AG09309 (cell line): ENCODE measurements around the gene FNIP2.
A peak's percentile ranks its signal among the peaks of the same experiment; 100 is the strongest.

Experiments
- DNase-seq: peaks from one replicate; pipeline ENCODE4 v3.0.0-alpha.2; 2010; ENCODE audit warnings: low read depth
- H3K4me3 ChIP-seq: 2 replicates; pipeline ENCODE4 v1.5.1; 2011; ENCODE audit warnings: mild to moderate bottlenecking, low read depth, low read length, moderate library complexity; ENCODE audit not compliant: control insufficient read depth
- TF ChIP-seq, protein P1 (sequence below): IDR thresholded peaks from 2 replicates; pipeline ENCODE4 v1.5.1; 2011; ENCODE audit warnings: mild to moderate bottlenecking, low read depth, low read length, inconsistent platforms; ENCODE audit not compliant: insufficient read depth, control insufficient read depth; ENCODE audit errors: missing control alignments

Gene FNIP2

GRCh38 chr4:158934996-158935669 is 166.3 kb downstream of the FNIP2 start:
- no peak overlapping the region for H3K4me3 ChIP-seq
- no peak for DNase-seq
- TF ChIP-seq, protein P1, sequence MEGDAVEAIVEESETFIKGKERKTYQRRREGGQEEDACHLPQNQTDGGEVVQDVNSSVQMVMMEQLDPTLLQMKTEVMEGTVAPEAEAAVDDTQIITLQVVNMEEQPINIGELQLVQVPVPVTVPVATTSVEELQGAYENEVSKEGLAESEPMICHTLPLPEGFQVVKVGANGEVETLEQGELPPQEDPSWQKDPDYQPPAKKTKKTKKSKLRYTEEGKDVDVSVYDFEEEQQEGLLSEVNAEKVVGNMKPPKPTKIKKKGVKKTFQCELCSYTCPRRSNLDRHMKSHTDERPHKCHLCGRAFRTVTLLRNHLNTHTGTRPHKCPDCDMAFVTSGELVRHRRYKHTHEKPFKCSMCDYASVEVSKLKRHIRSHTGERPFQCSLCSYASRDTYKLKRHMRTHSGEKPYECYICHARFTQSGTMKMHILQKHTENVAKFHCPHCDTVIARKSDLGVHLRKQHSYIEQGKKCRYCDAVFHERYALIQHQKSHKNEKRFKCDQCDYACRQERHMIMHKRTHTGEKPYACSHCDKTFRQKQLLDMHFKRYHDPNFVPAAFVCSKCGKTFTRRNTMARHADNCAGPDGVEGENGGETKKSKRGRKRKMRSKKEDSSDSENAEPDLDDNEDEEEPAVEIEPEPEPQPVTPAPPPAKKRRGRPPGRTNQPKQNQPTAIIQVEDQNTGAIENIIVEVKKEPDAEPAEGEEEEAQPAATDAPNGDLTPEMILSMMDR = no peak

DNA sequence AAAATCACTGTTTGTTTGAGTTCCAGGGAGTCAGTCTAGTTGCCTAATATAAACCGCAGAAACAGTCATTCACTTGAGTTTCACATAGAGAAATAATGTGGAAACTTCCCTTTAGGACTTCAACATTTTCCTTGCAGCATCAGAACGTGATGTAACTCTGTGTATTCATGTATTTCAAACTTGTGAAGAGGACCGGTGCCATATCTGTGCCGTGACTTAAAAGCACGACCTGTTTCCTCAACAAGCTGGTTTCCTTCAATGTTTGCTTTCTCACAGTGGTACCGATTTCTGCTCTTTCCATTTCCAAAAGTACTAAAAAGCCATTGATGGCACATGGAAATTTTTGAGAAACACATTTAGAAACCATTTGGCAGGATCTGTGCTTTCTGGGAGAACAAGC is 167.4 kb downstream of the FNIP2 start:
- no peak overlapping the region for H3K4me3 ChIP-seq
- TF ChIP-seq, protein P1 = no peak
- peak; percentile 67 for DNase-seq

GRCh38 chr4:158938220-158939044 is 169.6 kb downstream of the FNIP2 start:
- peak; percentile 13 for DNase-seq
- H3K4me3 ChIP-seq = no peak overlapping the region

GRCh38 chr4:158940271-158940670 is 171.4 kb downstream of the FNIP2 start:
- TF ChIP-seq, protein P1 = no peak
- no peak overlapping the region for H3K4me3 ChIP-seq
- no peak for DNase-seq

More at GRCh38 chr4:158938220-158939044, 169.6 kb downstream of the FNIP2 start:
- TF ChIP-seq, protein P1 = no peak

DNA sequence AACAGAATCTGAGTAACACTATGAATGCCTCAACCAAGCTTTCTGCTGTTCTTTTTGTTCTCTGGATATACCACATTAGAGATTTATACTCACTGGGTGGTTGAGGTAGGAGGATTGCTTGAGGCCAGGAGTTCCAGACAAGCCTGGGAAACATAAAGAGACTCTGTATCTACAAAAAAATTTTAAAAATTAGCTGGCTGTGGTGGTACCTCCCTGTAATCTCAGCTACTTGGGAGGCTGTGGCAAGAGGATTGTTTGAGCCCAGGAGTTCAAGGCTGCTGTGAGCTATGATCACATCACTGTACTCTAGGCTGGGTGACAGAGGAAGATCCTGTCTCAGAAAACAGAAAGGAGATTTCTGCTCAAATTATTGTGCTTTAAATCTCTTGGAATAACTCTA is 172.5 kb downstream of the FNIP2 start:
- no peak overlapping the region for H3K4me3 ChIP-seq
- TF ChIP-seq, protein P1 = no peak
- DNase-seq = no peak

- no peak overlapping the region for H3K4me3 ChIP-seq
- TF ChIP-seq, protein P1 = no peak
- DNase-seq = no peak
Measured at GRCh38 chr4:158941895-158942294, 173.1 kb downstream of the FNIP2 start.
